GM12878 (cell line): Measurements from ENCODE around the gene KLK13. TPM values are rescaled to one million over a fixed set of nuclear protein-coding genes. Genes with fewer than 3 reads are reported as not detected.

Source experiments
- ATF7 ChIP-seq: fragments of 450-650 bp; IDR thresholded peaks from 2 replicates; pipeline ENCODE4 v1.6.1; 2016; ENCODE audit warnings: low read depth, mild to moderate bottlenecking
- CBFB ChIP-seq: IDR thresholded peaks from 2 replicates; pipeline ENCODE4 v1.6.1; 2016; ENCODE audit warnings: antibody characterized with exemption, low read depth
- CBX5 ChIP-seq: sonication (generic); IDR thresholded peaks from 2 replicates; pipeline ENCODE4 v1.6.1; 2016; ENCODE audit warnings: low read depth, moderate library complexity, mild to moderate bottlenecking, inconsistent platforms
- ESRRA ChIP-seq: IDR thresholded peaks from 2 replicates; pipeline ENCODE4 v1.6.1; 2012; ENCODE audit warnings: mild to moderate bottlenecking, low read length, improper control_type of control experiment
- HDAC6 ChIP-seq: fragments of 200-600 bp; sonication (generic); IDR thresholded peaks from one replicate; pipeline ENCODE4 v1.8.0; 2017; ENCODE audit warnings: antibody characterized with exemption; ENCODE audit not compliant: unreplicated experiment
- MTA3 ChIP-seq: IDR thresholded peaks from 2 replicates; pipeline ENCODE4 v1.6.1; 2012; ENCODE audit warnings: low read length, inconsistent platforms, borderline replicate concordance
- MYB ChIP-seq: fragments of 150-350 bp; IDR thresholded peaks from 2 replicates; pipeline ENCODE4 v1.6.1; 2014; ENCODE audit warnings: mild to moderate bottlenecking, low read depth, low read length, borderline replicate concordance
- MYC ChIP-seq: IDR thresholded peaks from 2 replicates; pipeline ENCODE4 v1.6.1; 2011; ENCODE audit warnings: mild to moderate bottlenecking, low read length, moderate library complexity, inconsistent platforms; ENCODE audit not compliant: insufficient read depth, insufficient replicate concordance, insufficient read length, severe bottlenecking
- NFIC ChIP-seq: IDR thresholded peaks from 2 replicates; pipeline ENCODE4 v1.6.1; 2012; ENCODE audit warnings: low read depth, mild to moderate bottlenecking, inconsistent platforms, low read length, moderate library complexity
- NR2F1 ChIP-seq: fragments of 450-650 bp; conservative IDR thresholded peaks from 2 replicates; pipeline ENCODE4 v1.6.1; 2017; ENCODE audit warnings: mild to moderate bottlenecking
- PML ChIP-seq: IDR thresholded peaks from 2 replicates; pipeline ENCODE4 v1.6.1; 2012; ENCODE audit warnings: low read length, inconsistent platforms
- RAD21 ChIP-seq: IDR thresholded peaks from 2 replicates; pipeline ENCODE4 v1.6.1; 2011; ENCODE audit warnings: mild to moderate bottlenecking, low read depth, low read length, moderate library complexity; ENCODE audit not compliant: insufficient read depth
- RB1 ChIP-seq: fragments of 450-650 bp; formaldehyde crosslinking; IDR thresholded peaks from 2 replicates; pipeline ENCODE4 v1.6.1; 2017; ENCODE audit warnings: mild to moderate bottlenecking, borderline replicate concordance
- SIN3A ChIP-seq: IDR thresholded peaks from 2 replicates; pipeline ENCODE4 v1.6.1; 2012; ENCODE audit warnings: low read depth, low read length, improper control_type of control experiment
- SREBF1 ChIP-seq: IDR thresholded peaks from 2 replicates; pipeline ENCODE4 v1.6.1; 2012; ENCODE audit warnings: mild to moderate bottlenecking, low read length
- SUZ12 ChIP-seq: fragments of 200-600 bp; sonication (generic); IDR thresholded peaks from one replicate; pipeline ENCODE4 v1.6.1; 2018; ENCODE audit warnings: antibody characterized with exemption, mild to moderate bottlenecking; ENCODE audit not compliant: unreplicated experiment
- TARDBP ChIP-seq: IDR thresholded peaks from 2 replicates; pipeline ENCODE4 v1.6.1; 2016; ENCODE audit warnings: borderline replicate concordance
- TBL1XR1 ChIP-seq: IDR thresholded peaks from 2 replicates; pipeline ENCODE4 v1.6.1; 2012; ENCODE audit warnings: low read depth, low read length, improper control_type of control experiment
- TCF12 ChIP-seq: IDR thresholded peaks from 2 replicates; pipeline ENCODE4 v1.6.1; 2011; ENCODE audit warnings: low read depth, mild to moderate bottlenecking, low read length
- TCF3 ChIP-seq: IDR thresholded peaks from 2 replicates; pipeline ENCODE4 v1.6.1; 2012; ENCODE audit warnings: low read depth, mild to moderate bottlenecking, low read length, borderline replicate concordance; ENCODE audit not compliant: insufficient read depth
- ZNF384 ChIP-seq: IDR thresholded peaks from 2 replicates; pipeline ENCODE4 v1.6.1; 2012; ENCODE audit warnings: low read depth, mild to moderate bottlenecking, low read length, improper control_type of control experiment, borderline replicate concordance
- ZSCAN29 ChIP-seq: fragments of 450-650 bp; IDR thresholded peaks from 2 replicates; pipeline ENCODE4 v1.6.1; 2017; ENCODE audit warnings: mild to moderate bottlenecking, moderate library complexity
- polyA plus RNA-seq, 11 experiments: library from polyadenylated mRNA; depleted of rRNA in 4 of 11; unstranded in 6 of 11; stranded (reverse) in 5 of 11; fragments of >200 nt; fragmentation: Nextera tagmentation in 4 of 11; fragmentation: Illumina TruSeq in 1 of 11; extraction: Ambion mirVana in 4 of 11; extraction: Trizol in 1 of 11; gene quantifications; 1 replicate in 1 of 11; 2 replicates in 10 of 11; pipeline versions ENCODE4 v1.2.1 to v1.2.3, GENCODE V29; 2011 to 2016; ENCODE audit warnings: inconsistent platforms in 2 of 11, missing spikeins in 2 of 11, low read depth in 1 of 11
- total RNA-seq, 4 experiments: library from RNA; depleted of rRNA in 3 of 4; stranded (reverse); fragments of >200 nt in 3 of 4; fragmentation: Illumina TruSeq in 1 of 4; extraction: Trizol in 1 of 4; gene quantifications; 2 replicates each; pipeline versions ENCODE4 v1.2.1 to v1.2.3, GENCODE V29; 2013 to 2021
- TF ChIP-seq, protein P1 (sequence below): fragments of 450-650 bp; IDR thresholded peaks from 2 replicates; pipeline ENCODE4 v1.6.1; 2017; ENCODE audit warnings: mild to moderate bottlenecking, low read depth, inconsistent platforms; ENCODE audit not compliant: poor library complexity, severe bottlenecking
- TF ChIP-seq, protein P2 (sequence below): fragments of 150-350 bp; IDR thresholded peaks from 2 replicates; pipeline ENCODE4 v1.6.1; 2016; ENCODE audit warnings: low read depth, low read length
- TF ChIP-seq, protein P3 (sequence below): IDR thresholded peaks from 2 replicates; pipeline ENCODE4 v1.6.1; 2012; ENCODE audit warnings: low read depth, low read length, improper control_type of control experiment

Gene KLK13
- total and polyA plus RNA-seq, 10 of the 15 experiments (the other 5 are each of a cell fraction or from before 2014, with no cell fraction given), result not detected

DNA sequence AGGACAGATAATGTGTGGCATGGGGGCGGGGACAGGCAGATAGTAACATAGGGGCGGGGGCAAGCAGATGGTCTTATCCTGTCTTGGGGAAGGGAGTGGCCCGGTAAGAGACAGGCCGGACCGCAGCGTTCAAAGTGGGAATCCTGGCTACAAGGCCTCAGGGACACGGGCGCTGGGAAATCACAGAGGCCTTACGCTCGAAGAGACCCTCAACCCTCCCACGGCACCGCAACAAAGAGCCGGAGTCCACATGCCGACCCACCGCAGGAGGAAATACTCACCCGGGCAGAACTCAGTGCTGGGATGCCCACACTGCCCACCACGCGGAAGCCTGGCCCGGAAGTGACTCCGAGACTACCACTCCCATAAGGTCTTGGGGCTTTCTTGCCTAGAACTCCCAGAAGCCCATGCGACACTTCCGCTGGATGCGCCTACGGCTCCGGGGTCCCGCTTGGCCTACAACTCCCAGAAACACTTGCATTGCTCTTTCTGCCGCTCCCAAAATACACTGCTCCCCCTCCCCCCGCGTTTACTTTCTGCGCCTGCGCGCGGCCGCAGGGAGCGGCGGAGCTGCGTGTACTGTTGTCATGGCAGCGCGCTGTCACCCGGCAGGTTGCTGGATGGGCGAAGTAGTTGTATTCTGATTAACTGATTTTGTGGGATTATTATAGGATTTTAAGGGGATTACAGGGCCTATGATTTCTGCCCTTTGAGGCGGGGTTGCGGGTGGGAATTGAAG, 43.3 kb upstream of the KLK13 start, which contains the start of gene CTU1 (continued):
- TF ChIP-seq CBFB, result no peak
- TF ChIP-seq MYB, result no peak
- no peak for TF ChIP-seq TCF12
- TF ChIP-seq RB1, result peak; percentile 62; the same call in 1 of the 2 replicates
- TF ChIP-seq, protein P1, sequence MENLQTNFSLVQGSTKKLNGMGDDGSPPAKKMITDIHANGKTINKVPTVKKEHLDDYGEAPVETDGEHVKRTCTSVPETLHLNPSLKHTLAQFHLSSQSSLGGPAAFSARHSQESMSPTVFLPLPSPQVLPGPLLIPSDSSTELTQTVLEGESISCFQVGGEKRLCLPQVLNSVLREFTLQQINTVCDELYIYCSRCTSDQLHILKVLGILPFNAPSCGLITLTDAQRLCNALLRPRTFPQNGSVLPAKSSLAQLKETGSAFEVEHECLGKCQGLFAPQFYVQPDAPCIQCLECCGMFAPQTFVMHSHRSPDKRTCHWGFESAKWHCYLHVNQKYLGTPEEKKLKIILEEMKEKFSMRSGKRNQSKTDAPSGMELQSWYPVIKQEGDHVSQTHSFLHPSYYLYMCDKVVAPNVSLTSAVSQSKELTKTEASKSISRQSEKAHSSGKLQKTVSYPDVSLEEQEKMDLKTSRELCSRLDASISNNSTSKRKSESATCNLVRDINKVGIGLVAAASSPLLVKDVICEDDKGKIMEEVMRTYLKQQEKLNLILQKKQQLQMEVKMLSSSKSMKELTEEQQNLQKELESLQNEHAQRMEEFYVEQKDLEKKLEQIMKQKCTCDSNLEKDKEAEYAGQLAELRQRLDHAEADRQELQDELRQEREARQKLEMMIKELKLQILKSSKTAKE, result no peak
- TF ChIP-seq TCF3, result no peak
- no peak for TF ChIP-seq ZSCAN29
- no peak for TF ChIP-seq NFIC
- TF ChIP-seq ATF7, result 0 out of 2 replicates have a peak, but pooled peaks have one; percentile 27
- TF ChIP-seq SIN3A, result peak; percentile 95
- peak; percentile 88 for TF ChIP-seq TARDBP
- TF ChIP-seq, protein P2, sequence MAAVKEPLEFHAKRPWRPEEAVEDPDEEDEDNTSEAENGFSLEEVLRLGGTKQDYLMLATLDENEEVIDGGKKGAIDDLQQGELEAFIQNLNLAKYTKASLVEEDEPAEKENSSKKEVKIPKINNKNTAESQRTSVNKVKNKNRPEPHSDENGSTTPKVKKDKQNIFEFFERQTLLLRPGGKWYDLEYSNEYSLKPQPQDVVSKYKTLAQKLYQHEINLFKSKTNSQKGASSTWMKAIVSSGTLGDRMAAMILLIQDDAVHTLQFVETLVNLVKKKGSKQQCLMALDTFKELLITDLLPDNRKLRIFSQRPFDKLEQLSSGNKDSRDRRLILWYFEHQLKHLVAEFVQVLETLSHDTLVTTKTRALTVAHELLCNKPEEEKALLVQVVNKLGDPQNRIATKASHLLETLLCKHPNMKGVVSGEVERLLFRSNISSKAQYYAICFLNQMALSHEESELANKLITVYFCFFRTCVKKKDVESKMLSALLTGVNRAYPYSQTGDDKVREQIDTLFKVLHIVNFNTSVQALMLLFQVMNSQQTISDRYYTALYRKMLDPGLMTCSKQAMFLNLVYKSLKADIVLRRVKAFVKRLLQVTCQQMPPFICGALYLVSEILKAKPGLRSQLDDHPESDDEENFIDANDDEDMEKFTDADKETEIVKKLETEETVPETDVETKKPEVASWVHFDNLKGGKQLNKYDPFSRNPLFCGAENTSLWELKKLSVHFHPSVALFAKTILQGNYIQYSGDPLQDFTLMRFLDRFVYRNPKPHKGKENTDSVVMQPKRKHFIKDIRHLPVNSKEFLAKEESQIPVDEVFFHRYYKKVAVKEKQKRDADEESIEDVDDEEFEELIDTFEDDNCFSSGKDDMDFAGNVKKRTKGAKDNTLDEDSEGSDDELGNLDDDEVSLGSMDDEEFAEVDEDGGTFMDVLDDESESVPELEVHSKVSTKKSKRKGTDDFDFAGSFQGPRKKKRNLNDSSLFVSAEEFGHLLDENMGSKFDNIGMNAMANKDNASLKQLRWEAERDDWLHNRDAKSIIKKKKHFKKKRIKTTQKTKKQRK, result no peak
- no peak for TF ChIP-seq SUZ12
- no peak for TF ChIP-seq CBX5
- TF ChIP-seq MYC, result peak; percentile 88
- no peak for TF ChIP-seq NR2F1
- TF ChIP-seq, protein P3, sequence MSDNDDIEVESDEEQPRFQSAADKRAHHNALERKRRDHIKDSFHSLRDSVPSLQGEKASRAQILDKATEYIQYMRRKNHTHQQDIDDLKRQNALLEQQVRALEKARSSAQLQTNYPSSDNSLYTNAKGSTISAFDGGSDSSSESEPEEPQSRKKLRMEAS, result peak; percentile 68; the same call in 1 of the 2 replicates
- no peak for TF ChIP-seq ZNF384
- peak; percentile 42; the same call in 1 of the 2 replicates for TF ChIP-seq TBL1XR1
- no peak for TF ChIP-seq HDAC6
- TF ChIP-seq SREBF1, result peak; percentile 77
- no peak for TF ChIP-seq ESRRA
- TF ChIP-seq MTA3, result no peak
- no peak for TF ChIP-seq RAD21
- no peak for TF ChIP-seq PML
